H1 (cell line): ENCODE measurements around the gene FYB2. TPM values are rescaled to one million over a fixed set of nuclear protein-coding genes. Genes with fewer than 3 reads are reported as not detected.

Experiments
- CTCF ChIA-PET: fragments of 300-600 bp; sonication (Branson Sonifier 250); formaldehyde crosslinking; loops from one replicate; lab custom pipeline; 2021; ENCODE audit not compliant: partially characterized antibody; lab: Charles Lee
- POLR2A ChIA-PET: fragments of 300-600 bp; sonication (Branson Sonifier 250); formaldehyde crosslinking; loops from one replicate; lab custom pipeline; 2021; ENCODE audit warnings: inconsistent platforms; ENCODE audit not compliant: partially characterized antibody; lab: Charles Lee
- DNase-seq, 2 experiments: peaks; one replicate each; pipeline versions ENCODE4 v3.0.0 to v3.0.0-alpha.2; 2010 to 2022; ENCODE audit warnings: low spot score in 2 of 2, low read depth in 1 of 2, mixed read lengths in 1 of 2
- FAIRE-seq: peaks from 2 replicates; lab custom pipeline; 2011; peaks lifted over from hg19 to GRCh38; lab: Jason Lieb, UNC
- H2AFZ ChIP-seq: 2 replicates; pipeline ENCODE4 v1.8.1; 2012; ENCODE audit warnings: low read length, inconsistent platforms
- H2AK5ac ChIP-seq: 2 replicates; pipeline ENCODE4 v1.6.1; 2013; ENCODE audit warnings: low read depth, low read length
- H2BK120ac ChIP-seq: replicated peaks from 2 replicates; pipeline ENCODE3; 2013; ENCODE audit warnings: low read depth, low read length, inconsistent platforms
- H2BK12ac ChIP-seq: 2 replicates; pipeline ENCODE4 v1.6.1; 2013; ENCODE audit warnings: low read depth, low read length
- H2BK15ac ChIP-seq: 2 replicates; pipeline ENCODE4 v1.6.1; 2013; ENCODE audit warnings: low read length
- H2BK20ac ChIP-seq: 2 replicates; pipeline ENCODE4 v1.6.1; 2013; ENCODE audit warnings: low read length
- H2BK5ac ChIP-seq: 2 replicates; pipeline ENCODE4 v1.6.1; 2013; ENCODE audit warnings: low read depth, low read length
- H3K14ac ChIP-seq: 2 replicates; pipeline ENCODE4 v1.6.1; 2013; ENCODE audit warnings: inconsistent platforms; ENCODE audit not compliant: insufficient read length
- H3K18ac ChIP-seq: 2 replicates; pipeline ENCODE4 v1.6.1; 2013; ENCODE audit warnings: low read length; ENCODE audit errors: extremely low read depth
- H3K23ac ChIP-seq: 2 replicates; pipeline ENCODE4 v1.6.1; 2013; ENCODE audit warnings: inconsistent platforms; ENCODE audit not compliant: insufficient read length
- H3K23me2 ChIP-seq: 2 replicates; pipeline ENCODE4 v1.6.1; 2013; ENCODE audit warnings: low read depth, low read length
- H3K27ac ChIP-seq: 2 replicates; pipeline ENCODE4 v1.6.1; 2011; ENCODE audit warnings: low read depth, low read length, inconsistent platforms
- H3K27me3 ChIP-seq, 4 experiments: replicated peaks in 1 of 4; 1 replicate in 1 of 4; 2 replicates in 3 of 4; pipeline versions ENCODE4 v1.6.1 to v1.8.1; 2011 to 2013; ENCODE audit warnings: low read length in 3 of 4, mild to moderate bottlenecking in 3 of 4, inconsistent platforms in 2 of 4, mixed read lengths in 2 of 4, moderate library complexity in 1 of 4; ENCODE audit not compliant: control insufficient read depth in 3 of 4, insufficient read depth in 3 of 4; ENCODE audit errors: extremely low read depth in 1 of 4
- H3K36me3 ChIP-seq, 4 experiments: 2 replicates each; pipeline versions ENCODE4 v1.6.1 to v1.8.1; 2011 to 2013; ENCODE audit warnings: mild to moderate bottlenecking in 4 of 4, low read length in 3 of 4, moderate library complexity in 2 of 4, control low read depth in 1 of 4, inconsistent platforms in 1 of 4; ENCODE audit not compliant: insufficient read depth in 4 of 4, control insufficient read depth in 2 of 4
- H3K4ac ChIP-seq: replicated peaks from 2 replicates; pipeline ENCODE3; 2013; ENCODE audit warnings: low read length, low read depth, mixed read lengths, inconsistent platforms; ENCODE audit not compliant: insufficient read length
- H3K4me1 ChIP-seq, 4 experiments: replicated peaks in 1 of 4; 1 replicate in 1 of 4; 2 replicates in 3 of 4; pipeline versions ENCODE4 v1.6.1 to v1.8.1; 2011 to 2013; ENCODE audit warnings: low read length in 3 of 4, inconsistent platforms in 2 of 4, mixed read lengths in 1 of 4; ENCODE audit not compliant: insufficient read depth in 4 of 4, control insufficient read depth in 3 of 4
- H3K4me2 ChIP-seq, 2 experiments: 2 replicates each; pipeline versions ENCODE4 v1.6.1 to v1.8.1; 2011 to 2013; ENCODE audit warnings: low read depth in 2 of 2, low read length in 2 of 2, control low read depth in 1 of 2, inconsistent platforms in 1 of 2, mild to moderate bottlenecking in 1 of 2; ENCODE audit not compliant: insufficient read depth in 1 of 2
- H3K4me3 ChIP-seq, 4 experiments: fragments of 200-600, 300-600 bp in 1 of 4; sonication (generic), shearing (Covaris generic), sonication (Bioruptor Twin) in 1 of 4; 2 replicates each; pipeline versions ENCODE4 v1.5.1 to v1.8.1; 2011 to 2016; ENCODE audit warnings: low read length in 4 of 4, low read depth in 3 of 4, control low read depth in 2 of 4, inconsistent platforms in 2 of 4, mild to moderate bottlenecking in 2 of 4, mixed read lengths in 1 of 4, moderate library complexity in 1 of 4; ENCODE audit not compliant: insufficient read depth in 2 of 4; ENCODE audit errors: extremely low read depth in 1 of 4
- H3K56ac ChIP-seq: replicated peaks from 2 replicates; pipeline ENCODE3; 2013; ENCODE audit warnings: low read depth, mild to moderate bottlenecking, mixed read lengths, low read length, inconsistent platforms; ENCODE audit not compliant: insufficient read length
- H3K79me1 ChIP-seq: 2 replicates; pipeline ENCODE4 v1.6.1; 2013; ENCODE audit warnings: low read depth, low read length, control low read depth
- H3K79me2 ChIP-seq, 2 experiments: 2 replicates each; pipeline versions ENCODE4 v1.6.1 to v1.8.1; 2012 to 2013; ENCODE audit warnings: low read length in 2 of 2, mild to moderate bottlenecking in 2 of 2, inconsistent platforms in 1 of 2; ENCODE audit not compliant: insufficient read depth in 2 of 2, control insufficient read depth in 1 of 2
- H3K9ac ChIP-seq, 4 experiments: replicated peaks in 1 of 4; 1 replicate in 1 of 4; 2 replicates in 3 of 4; pipeline versions ENCODE4 v1.6.1 to v1.8.1; 2011 to 2013; ENCODE audit warnings: low read depth in 3 of 4, low read length in 3 of 4, control low read depth in 2 of 4, mild to moderate bottlenecking in 2 of 4, moderate library complexity in 2 of 4, inconsistent platforms in 1 of 4; ENCODE audit errors: extremely low read depth in 1 of 4
- H3K9me3 ChIP-seq, 2 experiments: 2 replicates each; pipeline versions ENCODE4 v1.6.1 to v1.8.1; 2012 to 2013; ENCODE audit warnings: mild to moderate bottlenecking in 2 of 2, moderate library complexity in 2 of 2, control low read depth in 1 of 2, inconsistent platforms in 1 of 2, low read depth in 1 of 2, low read length in 1 of 2, mixed read lengths in 1 of 2; ENCODE audit not compliant: insufficient read depth in 2 of 2
- H4K20me1 ChIP-seq, 2 experiments: replicated peaks in 1 of 2; 2 replicates each; pipeline versions ENCODE3 to v1.8.1; 2011 to 2013; ENCODE audit warnings: inconsistent platforms in 2 of 2, low read length in 2 of 2, mild to moderate bottlenecking in 1 of 2; ENCODE audit not compliant: insufficient read depth in 2 of 2, control insufficient read depth in 1 of 2
- H4K5ac ChIP-seq: 2 replicates; pipeline ENCODE4 v1.6.1; 2013; ENCODE audit warnings: low read length, low read depth, mixed read lengths, inconsistent platforms; ENCODE audit not compliant: insufficient read length
- H4K8ac ChIP-seq: 2 replicates; pipeline ENCODE4 v1.8.0; 2013; ENCODE audit warnings: mild to moderate bottlenecking, moderate library complexity, low read length, inconsistent platforms; ENCODE audit not compliant: insufficient read depth; ENCODE audit errors: extremely low read depth
- H4K91ac ChIP-seq: replicated peaks from 2 replicates; pipeline ENCODE3; 2013; ENCODE audit warnings: low read length, mixed read lengths, inconsistent platforms; ENCODE audit not compliant: insufficient read length
- BACH1 ChIP-seq: IDR thresholded peaks from 2 replicates; pipeline ENCODE4 v1.6.1; 2012; ENCODE audit warnings: low read length, improper control_type of control experiment
- CTCF ChIP-seq, 3 experiments: IDR thresholded peaks; 1 replicate in 2 of 3; 2 replicates in 1 of 3; pipeline versions ENCODE4 v1.5.1 to v1.6.1; 2011; ENCODE audit warnings: low read length in 3 of 3, mild to moderate bottlenecking in 3 of 3, inconsistent platforms in 2 of 3, low read depth in 1 of 3, moderate library complexity in 1 of 3; ENCODE audit not compliant: insufficient read depth in 1 of 3; ENCODE audit errors: control extremely low read depth in 1 of 3
- HDAC6 ChIP-seq: IDR thresholded peaks from one replicate; pipeline ENCODE4 v1.7.1; 2012; ENCODE audit warnings: low read depth, mild to moderate bottlenecking, inconsistent platforms, low read length, moderate library complexity
- KDM1A ChIP-seq: fragments of 200-600, 300-600 bp; sonication (generic); IDR thresholded peaks from 2 replicates; pipeline ENCODE4 v1.7.1; 2016; ENCODE audit warnings: mild to moderate bottlenecking, low read length, borderline replicate concordance
- MAFK ChIP-seq: IDR thresholded peaks from 2 replicates; pipeline ENCODE4 v1.6.1; 2012; ENCODE audit warnings: low read depth, mild to moderate bottlenecking, improper control_type of control experiment, low read length
- SUZ12 ChIP-seq: fragments of 200-600 bp; sonication (generic); IDR thresholded peaks from 2 replicates; pipeline ENCODE4 v1.6.1; 2012; ENCODE audit warnings: mild to moderate bottlenecking, inconsistent platforms, low read length, moderate library complexity, mixed read lengths
- WGBS, 2 experiments: shearing (Covaris generic) in 1 of 2; methylation state at CpG; one replicate each; pipeline versions ENCODE4 v1.1.6 to v1.1.7; 2013 to 2015; ENCODE audit warnings: low lambda C conversion rate in 2 of 2, mixed read lengths in 2 of 2, inconsistent platforms in 1 of 2, low coverage in 1 of 2, missing lambda C conversion rate in 1 of 2; ENCODE audit not compliant: insufficient replicate concordance in 2 of 2, insufficient coverage in 1 of 2, insufficient read length in 1 of 2; ENCODE audit errors: extremely low coverage in 1 of 2, missing lambda C conversion rate in 1 of 2; 5-methylcytosine and 5-hydroxymethylcytosine counted together
- polyA plus RNA-seq, 7 experiments: library from polyadenylated mRNA; depleted of rRNA in 3 of 7; stranded (reverse) in 5 of 7; unstranded in 2 of 7; fragments of >200 nt in 5 of 7; fragments of 200-250 nt in 2 of 7; gene quantifications; 1 replicate in 5 of 7; 2 replicates in 1 of 7; 4 replicates in 1 of 7; pipeline versions ENCODE4 v1.2.1 to v1.2.3, GENCODE V29; 2011 to 2013; ENCODE audit warnings: missing spikeins in 2 of 7, mixed read lengths in 2 of 7
- total RNA-seq: library from RNA; stranded (reverse); fragmentation: NEBNext Ultra II Directional; extraction: Animal tissue kit (Norgen Biotek cat#: 25700); gene quantifications from 2 replicates; pipeline ENCODE4 v1.2.1, GENCODE V29; 2021

FYB2 gene
- total and polyA plus RNA-seq, 2 of the 8 experiments (the other 6 are each of a cell fraction or from before 2014, with no cell fraction given), result 0.11 to 0.17 TPM

GRCh38 chr1:56712150-56712549, 107.1 kb downstream of the FYB2 start:
- Histone ChIP-seq H2BK12ac (no peak overlapping the region), H3K18ac (no peak overlapping the region)

More at GRCh38 chr1:56712150-56712549, 107.1 kb downstream of the FYB2 start:
- Histone ChIP-seq H2BK15ac (no peak overlapping the region), H3K23ac (no peak overlapping the region), H3K9me3 (no peaks in the 10 kb centered on the region), H2AK5ac (no peak overlapping the region)
- DNase-seq, result no peak
- TF ChIP-seq SUZ12 (no peak), HDAC6 (no peak), BACH1 (no peak), CTCF (IDR thresholded peaks at IDR 0.05; ENCODE audit: control extremely low read depth in 1 of 3, insufficient read depth in 1 of 3, low read depth in 1 of 3, low read length in 3 of 3) (no peak), MAFK (no peak), KDM1A (no peak)
- TF ChIP-seq, all 59 proteins: peak for 0
- Histone ChIP-seq H2BK20ac (no peak overlapping the region), H2BK120ac (no peak overlapping the region), H3K27ac (no peak overlapping the region), H3K56ac (no peak overlapping the region), H3K9ac (no peak overlapping the region), H3K4me3 (no peak overlapping the region), H4K91ac (no peak overlapping the region), H3K23me2 (no peaks in the 10 kb centered on the region), H2AFZ (no peak overlapping the region), H4K5ac (no peak overlapping the region), H2BK5ac (no peak overlapping the region), H3K4me1 (no peaks in the 10 kb centered on the region), H3K4ac (no peak overlapping the region), H3K36me3 (peaks cover 0 to 6% (median 0%) of the 10 kb centered on the region in 4 experiments; a peak in 2 of 8 replicates), H3K4me2 (no peak overlapping the region), H3K79me1 (no peaks in the 10 kb centered on the region), H4K8ac (no peak overlapping the region), H3K14ac (no peak overlapping the region), H4K20me1 (no peaks in the 10 kb centered on the region), H3K79me2 (no peaks in the 10 kb centered on the region), H3K27me3 (no peaks in the 10 kb centered on the region)
- 81% methylated on average over 1 of the region's 1 CpG; no CpG with 5 or more reads in 1 of the 2 experiments for WGBS, 2 experiments
- POLR2A ChIA-PET, result no interaction called here
- no peak for FAIRE-seq
- CTCF ChIA-PET, result interaction anchor here (1.2 to 1.7 kb wide), 2 partner anchors 9 to 109 kb away, joined by 3 to 6 read pairs; no protein-coding TSS in a partner anchor
